HepG2 (cell line): ENCODE data around the gene NPSR1.

Experiments
- CBFB ChIP-seq: sonication (generic); formaldehyde crosslinking; IDR thresholded peaks from 2 replicates; pipeline ENCODE4 v1.4.0; 2020; ENCODE audit warnings: missing genetic modification reagents
- PHF8 ChIP-seq: sonication (generic); formaldehyde crosslinking; IDR thresholded peaks from 2 replicates; pipeline ENCODE4 v1.5.0; 2020; ENCODE audit warnings: missing genetic modification reagents
- REL ChIP-seq: sonication (generic); formaldehyde crosslinking; conservative IDR thresholded peaks from 2 replicates; pipeline ENCODE4 v1.8.0; 2022; ENCODE audit warnings: mild to moderate bottlenecking, missing genetic modification reagents, moderate library complexity
- TF ChIP-seq, protein P1 (sequence below), 2 experiments: sonication (generic) in 1 of 2; formaldehyde crosslinking in 1 of 2; IDR thresholded peaks; 2 replicates each; pipeline versions ENCODE4 v1.5.1 to v1.6.1; 2011 to 2020; ENCODE audit warnings: borderline replicate concordance in 1 of 2, low read depth in 1 of 2, low read length in 1 of 2, mild to moderate bottlenecking in 1 of 2, missing genetic modification reagents in 1 of 2, moderate library complexity in 1 of 2
- TF ChIP-seq, protein P2 (sequence below): sonication (generic); formaldehyde crosslinking; IDR thresholded peaks from 2 replicates; pipeline ENCODE4 v1.8.0; 2022; ENCODE audit warnings: missing genetic modification reagents, mild to moderate bottlenecking, moderate library complexity, borderline replicate concordance

DNA sequence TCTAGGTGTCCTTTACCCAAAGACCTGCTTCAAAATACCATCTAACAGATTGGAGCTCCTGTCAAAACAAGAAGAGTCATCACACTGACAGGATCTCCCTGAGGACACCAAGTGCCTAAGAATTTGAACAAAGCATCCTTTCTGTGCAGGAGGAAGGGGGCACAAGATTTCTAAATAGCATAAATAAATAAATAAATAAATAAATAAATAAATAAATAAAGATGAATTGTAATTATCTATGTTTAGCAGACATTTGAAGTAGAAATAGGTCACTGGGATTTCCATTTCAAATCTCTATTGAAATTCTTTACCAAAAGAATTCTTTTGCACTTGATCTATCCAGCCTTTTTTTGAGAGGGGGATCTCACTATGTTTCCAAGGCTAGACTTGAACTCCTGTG is 65.3 kb downstream of the NPSR1 start:
- TF ChIP-seq, protein P1, sequence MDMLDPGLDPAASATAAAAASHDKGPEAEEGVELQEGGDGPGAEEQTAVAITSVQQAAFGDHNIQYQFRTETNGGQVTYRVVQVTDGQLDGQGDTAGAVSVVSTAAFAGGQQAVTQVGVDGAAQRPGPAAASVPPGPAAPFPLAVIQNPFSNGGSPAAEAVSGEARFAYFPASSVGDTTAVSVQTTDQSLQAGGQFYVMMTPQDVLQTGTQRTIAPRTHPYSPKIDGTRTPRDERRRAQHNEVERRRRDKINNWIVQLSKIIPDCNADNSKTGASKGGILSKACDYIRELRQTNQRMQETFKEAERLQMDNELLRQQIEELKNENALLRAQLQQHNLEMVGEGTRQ (IDR thresholded peaks at IDR 0.05; ENCODE audit: low read depth, low read length), result no peak
- TF ChIP-seq, protein P1 (CRISPR knock-in tag; IDR thresholded peaks at IDR 0.05; ENCODE audit: borderline replicate concordance), result no peak
- no peak for TF ChIP-seq PHF8 (CRISPR knock-in tag)
- no peak for TF ChIP-seq REL (CRISPR knock-in tag)
- no peak for TF ChIP-seq CBFB (CRISPR knock-in tag)
- TF ChIP-seq, protein P2, sequence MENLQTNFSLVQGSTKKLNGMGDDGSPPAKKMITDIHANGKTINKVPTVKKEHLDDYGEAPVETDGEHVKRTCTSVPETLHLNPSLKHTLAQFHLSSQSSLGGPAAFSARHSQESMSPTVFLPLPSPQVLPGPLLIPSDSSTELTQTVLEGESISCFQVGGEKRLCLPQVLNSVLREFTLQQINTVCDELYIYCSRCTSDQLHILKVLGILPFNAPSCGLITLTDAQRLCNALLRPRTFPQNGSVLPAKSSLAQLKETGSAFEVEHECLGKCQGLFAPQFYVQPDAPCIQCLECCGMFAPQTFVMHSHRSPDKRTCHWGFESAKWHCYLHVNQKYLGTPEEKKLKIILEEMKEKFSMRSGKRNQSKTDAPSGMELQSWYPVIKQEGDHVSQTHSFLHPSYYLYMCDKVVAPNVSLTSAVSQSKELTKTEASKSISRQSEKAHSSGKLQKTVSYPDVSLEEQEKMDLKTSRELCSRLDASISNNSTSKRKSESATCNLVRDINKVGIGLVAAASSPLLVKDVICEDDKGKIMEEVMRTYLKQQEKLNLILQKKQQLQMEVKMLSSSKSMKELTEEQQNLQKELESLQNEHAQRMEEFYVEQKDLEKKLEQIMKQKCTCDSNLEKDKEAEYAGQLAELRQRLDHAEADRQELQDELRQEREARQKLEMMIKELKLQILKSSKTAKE (CRISPR knock-in tag), result no peak
